Osteoblast (primary cell): ENCODE results near the gene EIF4G3. TPM values are rescaled to one million over a fixed set of nuclear protein-coding genes. Genes with fewer than 3 reads are reported as not detected.

Source experiments
- DNase-seq: peaks from one replicate; pipeline ENCODE4 v3.0.0; 2011; ENCODE audit warnings: low spot score, mixed read lengths; ENCODE audit not compliant: insufficient read length; ENCODE audit errors: missing footprints
- H2AFZ ChIP-seq: 2 replicates; pipeline ENCODE4 v1.6.0; 2011; ENCODE audit warnings: mild to moderate bottlenecking, low read length
- H3K27ac ChIP-seq: 2 replicates; pipeline ENCODE4 v1.5.1; 2011; ENCODE audit warnings: mild to moderate bottlenecking, low read depth, low read length, moderate library complexity
- H3K27me3 ChIP-seq: 2 replicates; pipeline ENCODE4 v1.6.0; 2012; ENCODE audit warnings: mild to moderate bottlenecking, control low read depth, inconsistent platforms, low read length, moderate library complexity; ENCODE audit not compliant: insufficient read depth
- H3K36me3 ChIP-seq: 2 replicates; pipeline ENCODE4 v1.5.1; 2011; ENCODE audit warnings: mild to moderate bottlenecking, low read length, control low read depth, moderate library complexity; ENCODE audit not compliant: insufficient read depth
- H3K4me1 ChIP-seq: 2 replicates; pipeline ENCODE4 v1.5.1; 2011; ENCODE audit warnings: mild to moderate bottlenecking, low read length, control low read depth, moderate library complexity; ENCODE audit not compliant: insufficient read depth
- H3K4me2 ChIP-seq: 2 replicates; pipeline ENCODE4 v1.6.0; 2011; ENCODE audit warnings: mild to moderate bottlenecking, low read length; ENCODE audit not compliant: insufficient read depth
- H3K4me3 ChIP-seq: fragments of 200-600 bp; sonication (generic); 3 replicates; pipeline ENCODE4 v1.5.1; 2012; ENCODE audit warnings: mild to moderate bottlenecking, low read length, inconsistent platforms; ENCODE audit not compliant: insufficient read depth
- H3K79me2 ChIP-seq: 2 replicates; pipeline ENCODE4 v1.6.0; 2012; ENCODE audit warnings: mild to moderate bottlenecking, low read length, control low read depth, inconsistent platforms; ENCODE audit not compliant: insufficient read depth
- H3K9me3 ChIP-seq: 2 replicates; pipeline ENCODE4 v1.5.1; 2011; ENCODE audit warnings: low read depth, low read length, control low read depth
- H4K20me1 ChIP-seq: 2 replicates; pipeline ENCODE4 v1.6.0; 2012; ENCODE audit warnings: mild to moderate bottlenecking, low read length, control low read depth; ENCODE audit not compliant: insufficient read depth
- CTCF ChIP-seq: IDR thresholded peaks from 2 replicates; pipeline ENCODE4 v1.5.1; 2011; ENCODE audit warnings: mild to moderate bottlenecking, low read depth, low read length, moderate library complexity; ENCODE audit errors: extremely low read depth
- total RNA-seq: library from RNA; depleted of rRNA; stranded (reverse); fragments of >200 nt; gene quantifications from 2 replicates; pipeline ENCODE4 v1.2.3, GENCODE V29; 2012

EIF4G3 gene
- total RNA-seq, 1 donor: 55.0 TPM

DNA sequence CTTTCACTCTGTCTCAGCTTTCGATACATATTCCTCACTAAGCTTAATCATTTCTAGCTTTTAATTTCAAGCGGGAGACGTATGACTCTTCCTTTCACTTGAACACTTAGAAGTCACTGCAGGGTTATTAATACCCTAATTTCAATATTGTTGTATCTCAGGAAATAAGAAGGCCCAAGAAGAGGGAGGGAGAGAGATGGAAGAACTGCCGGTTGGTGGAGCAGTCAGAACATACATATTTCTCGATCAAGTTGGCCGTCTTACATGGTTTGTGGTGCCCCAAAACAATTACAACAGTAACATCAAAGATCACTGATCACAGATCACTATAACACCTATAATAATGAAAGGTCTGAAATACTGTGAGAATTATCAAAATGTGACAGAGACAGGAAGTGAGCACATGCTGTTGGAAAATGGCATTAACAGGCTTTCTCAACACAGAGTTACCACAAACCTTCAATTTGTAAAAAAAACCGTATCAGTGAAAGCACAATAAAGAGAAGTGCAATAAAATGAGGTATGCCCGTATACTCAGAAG, 244.2 kb downstream of the EIF4G3 start:
- DNase-seq: no peak
- no peaks in the 10 kb centered on the region for H3K9me3 ChIP-seq
- H2AFZ ChIP-seq: no peak overlapping the region
- H3K4me2 ChIP-seq: no peak overlapping the region
- H3K4me1 ChIP-seq: peaks cover 7% of the 10 kb centered on the region
- H3K27me3 ChIP-seq: no peaks in the 10 kb centered on the region
- no peak for TF ChIP-seq CTCF
- H3K4me3 ChIP-seq: no peak overlapping the region
- peaks cover 9% of the 10 kb centered on the region for H3K79me2 ChIP-seq
- no peaks in the 10 kb centered on the region for H4K20me1 ChIP-seq
- H3K27ac ChIP-seq: no peak overlapping the region
- peaks cover 9% of the 10 kb centered on the region for H3K36me3 ChIP-seq

DNA sequence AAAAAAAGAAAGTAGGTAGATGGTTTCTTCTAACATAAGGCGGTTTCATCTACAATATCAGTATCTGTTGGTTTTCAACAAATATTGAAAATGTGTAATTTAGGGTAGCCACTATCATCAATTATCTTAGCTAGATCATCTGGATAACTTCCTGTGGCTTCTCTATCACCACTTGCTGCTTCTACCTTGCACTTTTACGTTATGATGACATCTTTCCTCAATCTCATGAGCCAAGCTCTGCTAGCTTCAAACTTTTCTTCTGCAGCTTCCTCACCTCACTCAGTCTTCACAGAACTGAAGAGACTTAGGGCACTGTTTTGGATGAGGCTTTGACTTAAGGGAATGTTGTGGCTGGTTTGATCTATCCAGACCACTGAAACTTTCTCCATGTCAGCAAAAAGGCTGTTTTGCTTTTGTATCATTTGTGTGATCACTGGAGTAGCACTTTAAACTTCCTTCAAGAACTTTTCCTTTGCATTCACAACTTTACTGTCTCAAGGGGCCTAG, 244.7 kb downstream of the EIF4G3 start:
- TF ChIP-seq CTCF: no peak
- Histone ChIP-seq H3K36me3 (peaks cover 9% of the 10 kb centered on the region), H3K27ac (no peak overlapping the region), H3K4me3 (no peak overlapping the region), H3K27me3 (no peaks in the 10 kb centered on the region), H3K79me2 (peaks cover 8% of the 10 kb centered on the region), H4K20me1 (no peaks in the 10 kb centered on the region), H2AFZ (no peak overlapping the region), H3K4me1 (peaks cover 6% of the 10 kb centered on the region), H3K9me3 (no peaks in the 10 kb centered on the region), H3K4me2 (no peak overlapping the region)
- DNase-seq: peak; percentile 6

- Histone ChIP-seq H3K4me3 (no peak overlapping the region), H3K27me3 (no peaks in the 10 kb centered on the region), H3K4me2 (no peak overlapping the region), H3K36me3 (peaks cover 9% of the 10 kb centered on the region), H3K27ac (no peak overlapping the region), H4K20me1 (no peaks in the 10 kb centered on the region), H2AFZ (no peak overlapping the region), H3K9me3 (no peaks in the 10 kb centered on the region), H3K79me2 (no peaks in the 10 kb centered on the region), H3K4me1 (no peaks in the 10 kb centered on the region)
- no peak for TF ChIP-seq CTCF
- DNase-seq: no peak
These were observed 246.3 kb downstream of the EIF4G3 start for GRCh38 chr1:20930427-20930826.

DNA sequence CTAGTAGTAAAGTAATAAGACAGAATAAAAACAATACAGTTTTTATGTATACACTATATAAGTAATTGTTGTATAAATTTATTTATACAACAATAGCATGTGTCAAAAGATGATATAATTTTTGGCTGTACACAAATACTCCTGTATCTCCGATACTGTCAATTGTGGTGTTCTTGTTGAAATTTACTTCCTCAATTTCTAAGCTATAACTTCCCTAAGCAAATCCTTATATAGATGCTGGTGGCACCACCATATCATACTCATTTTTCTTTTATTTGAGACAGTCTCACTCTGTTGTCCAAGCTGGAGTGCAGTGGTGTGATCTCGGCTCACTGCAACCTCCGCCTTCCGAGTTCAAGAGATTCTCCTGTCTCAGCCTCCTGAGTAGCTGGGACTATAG, 248.6 kb downstream of the EIF4G3 start:
- H3K27me3 ChIP-seq: no peaks in the 10 kb centered on the region
- no peak overlapping the region for H3K4me3 ChIP-seq
- no peak overlapping the region for H3K4me2 ChIP-seq
- H3K4me1 ChIP-seq: no peaks in the 10 kb centered on the region
- no peaks in the 10 kb centered on the region for H4K20me1 ChIP-seq
- H3K27ac ChIP-seq: no peak overlapping the region
- H3K79me2 ChIP-seq: no peaks in the 10 kb centered on the region
- no peaks in the 10 kb centered on the region for H3K9me3 ChIP-seq
- no peak overlapping the region for H2AFZ ChIP-seq
- H3K36me3 ChIP-seq: peaks cover 9% of the 10 kb centered on the region
- no peak for DNase-seq
- no peak for TF ChIP-seq CTCF
